HepG2 (cell line): ENCODE data around the gene SRCAP. TPM values are rescaled to one million over a fixed set of nuclear protein-coding genes. Genes with fewer than 3 reads are reported as not detected.

ENCODE experiments used
- CHD4 ChIP-seq: fragments of 200-600 bp; sonication (generic); IDR thresholded peaks from 2 replicates; pipeline ENCODE4 v1.7.0; 2017; ENCODE audit warnings: mild to moderate bottlenecking, low read length, borderline replicate concordance
- KMT2A ChIP-seq: sonication (generic); formaldehyde crosslinking; IDR thresholded peaks from 2 replicates; pipeline ENCODE4 v1.4.0; 2020; ENCODE audit warnings: missing genetic modification reagents
- NCOA5 ChIP-seq: sonication (generic); formaldehyde crosslinking; IDR thresholded peaks from 2 replicates; pipeline ENCODE4 v1.4.0; 2020; ENCODE audit warnings: missing genetic modification reagents
- NR1H2 ChIP-seq: sonication (generic); formaldehyde crosslinking; IDR thresholded peaks from 2 replicates; pipeline ENCODE4 v1.8.1; 2022; ENCODE audit warnings: low read depth, missing genetic modification reagents, borderline replicate concordance
- RAD21 ChIP-seq: fragments of 450-650 bp; formaldehyde crosslinking; IDR thresholded peaks from 2 replicates; pipeline ENCODE4 v1.5.0; 2020; ENCODE audit warnings: mild to moderate bottlenecking
- REXO4 ChIP-seq: sonication (generic); formaldehyde crosslinking; IDR thresholded peaks from 2 replicates; pipeline ENCODE4 v1.8.0; 2022; ENCODE audit warnings: missing genetic modification reagents, mild to moderate bottlenecking, borderline replicate concordance
- ZFP90 ChIP-seq: sonication (generic); formaldehyde crosslinking; IDR thresholded peaks from 2 replicates; pipeline ENCODE4 v1.8.0; 2022; ENCODE audit warnings: missing genetic modification reagents, mild to moderate bottlenecking, inconsistent platforms, borderline replicate concordance
- ZKSCAN1 ChIP-seq: fragments of 150-350 bp; IDR thresholded peaks from 2 replicates; pipeline ENCODE4 v1.6.1; 2014; ENCODE audit warnings: low read length
- ZNF354B ChIP-seq: sonication (generic); formaldehyde crosslinking; IDR thresholded peaks from 2 replicates; pipeline ENCODE4 v1.8.0; 2022; ENCODE audit warnings: mild to moderate bottlenecking, missing genetic modification reagents
- ZNF570 ChIP-seq: sonication (generic); formaldehyde crosslinking; IDR thresholded peaks from 2 replicates; pipeline ENCODE4 v1.4.0; 2020; ENCODE audit warnings: mild to moderate bottlenecking, missing genetic modification reagents, borderline replicate concordance
- polyA plus RNA-seq, 8 experiments: library from polyadenylated mRNA; depleted of rRNA in 3 of 8; stranded (reverse) in 7 of 8; unstranded in 1 of 8; fragments of >200 nt; fragmentation: Illumina TruSeq in 4 of 8; extraction: Trizol in 4 of 8; gene quantifications; 2 replicates each; pipeline versions ENCODE4 v1.2.1 to v1.2.3, GENCODE V29; 2011 to 2016; ENCODE audit warnings: low read depth in 4 of 8, missing spikeins in 1 of 8, mixed read lengths in 1 of 8; ENCODE audit not compliant: insufficient read depth in 1 of 8
- total RNA-seq, 5 experiments: library from RNA; depleted of rRNA; stranded (reverse); fragments of >200 nt; fragmentation: Illumina TruSeq; extraction: Trizol; gene quantifications; 2 replicates each; pipeline ENCODE4 v1.2.3, GENCODE V29; 2016; ENCODE audit warnings: low read depth in 1 of 5
- TF ChIP-seq, protein P1 (sequence below): fragments of 450-650 bp; IDR thresholded peaks from 2 replicates; pipeline ENCODE4 v1.6.1; 2017; ENCODE audit warnings: mild to moderate bottlenecking
- TF ChIP-seq, protein P2 (sequence below), 2 experiments: sonication (generic) in 1 of 2; formaldehyde crosslinking in 1 of 2; IDR thresholded peaks; 2 replicates each; pipeline versions ENCODE4 v1.5.1 to v1.6.1; 2011 to 2020; ENCODE audit warnings: borderline replicate concordance in 1 of 2, low read depth in 1 of 2, low read length in 1 of 2, mild to moderate bottlenecking in 1 of 2, missing genetic modification reagents in 1 of 2, moderate library complexity in 1 of 2
- TF ChIP-seq, protein P3 (sequence below): sonication (generic); formaldehyde crosslinking; IDR thresholded peaks from 2 replicates; pipeline ENCODE4 v1.8.0; 2022; ENCODE audit warnings: missing genetic modification reagents, mild to moderate bottlenecking, inconsistent platforms, borderline replicate concordance
- TF ChIP-seq, protein P4 (sequence below): sonication (generic); formaldehyde crosslinking; IDR thresholded peaks from 2 replicates; pipeline ENCODE4 v1.4.0; 2020; ENCODE audit warnings: missing genetic modification reagents, borderline replicate concordance
- TF ChIP-seq, protein P5 (sequence below): sonication (generic); formaldehyde crosslinking; IDR thresholded peaks from 2 replicates; pipeline ENCODE4 v1.5.0; 2020; ENCODE audit warnings: missing genetic modification reagents, mild to moderate bottlenecking, borderline replicate concordance
- TF ChIP-seq, protein P6 (sequence below): sonication (generic); formaldehyde crosslinking; IDR thresholded peaks from 2 replicates; pipeline ENCODE4 v1.5.1; 2020; ENCODE audit warnings: missing genetic modification reagents, mild to moderate bottlenecking, borderline replicate concordance

Gene SRCAP
- total and polyA plus RNA-seq, 2 of the 13 experiments (the other 11 are each of a cell fraction or from before 2014, with no cell fraction given), result 4.9 to 9.0 TPM

DNA sequence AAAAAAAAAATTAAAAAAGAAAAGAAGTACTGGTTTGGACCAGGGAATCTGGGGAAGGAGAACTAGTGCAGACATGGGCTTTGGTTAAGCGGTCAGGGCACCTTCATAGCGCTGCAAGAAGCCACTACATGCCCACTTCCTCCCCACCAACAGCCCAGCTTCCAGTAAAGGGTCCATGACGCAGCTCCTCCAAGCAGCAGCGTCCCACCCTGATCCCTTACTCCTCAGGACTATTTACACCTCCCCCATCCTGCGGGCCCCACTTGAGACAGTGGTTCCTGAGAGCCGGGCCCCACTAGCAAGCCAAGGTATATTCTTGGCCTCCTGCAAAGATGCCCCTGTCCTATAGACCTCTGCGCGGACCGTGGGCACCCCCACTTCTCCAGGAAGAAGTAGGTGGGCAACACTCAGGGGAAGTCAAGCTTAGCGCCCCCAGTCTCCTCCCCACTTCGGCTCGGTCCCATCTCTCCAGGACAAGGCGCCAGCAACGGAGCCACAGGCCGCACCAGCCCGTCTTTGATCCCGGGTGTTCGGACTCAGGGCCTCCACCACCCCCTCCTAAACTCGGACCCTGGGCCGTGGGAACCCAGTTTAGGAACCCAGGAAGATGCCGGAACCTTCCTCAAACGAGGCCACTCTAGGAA is 49.1 kb upstream of the SRCAP start (continued):
- TF ChIP-seq, protein P1, sequence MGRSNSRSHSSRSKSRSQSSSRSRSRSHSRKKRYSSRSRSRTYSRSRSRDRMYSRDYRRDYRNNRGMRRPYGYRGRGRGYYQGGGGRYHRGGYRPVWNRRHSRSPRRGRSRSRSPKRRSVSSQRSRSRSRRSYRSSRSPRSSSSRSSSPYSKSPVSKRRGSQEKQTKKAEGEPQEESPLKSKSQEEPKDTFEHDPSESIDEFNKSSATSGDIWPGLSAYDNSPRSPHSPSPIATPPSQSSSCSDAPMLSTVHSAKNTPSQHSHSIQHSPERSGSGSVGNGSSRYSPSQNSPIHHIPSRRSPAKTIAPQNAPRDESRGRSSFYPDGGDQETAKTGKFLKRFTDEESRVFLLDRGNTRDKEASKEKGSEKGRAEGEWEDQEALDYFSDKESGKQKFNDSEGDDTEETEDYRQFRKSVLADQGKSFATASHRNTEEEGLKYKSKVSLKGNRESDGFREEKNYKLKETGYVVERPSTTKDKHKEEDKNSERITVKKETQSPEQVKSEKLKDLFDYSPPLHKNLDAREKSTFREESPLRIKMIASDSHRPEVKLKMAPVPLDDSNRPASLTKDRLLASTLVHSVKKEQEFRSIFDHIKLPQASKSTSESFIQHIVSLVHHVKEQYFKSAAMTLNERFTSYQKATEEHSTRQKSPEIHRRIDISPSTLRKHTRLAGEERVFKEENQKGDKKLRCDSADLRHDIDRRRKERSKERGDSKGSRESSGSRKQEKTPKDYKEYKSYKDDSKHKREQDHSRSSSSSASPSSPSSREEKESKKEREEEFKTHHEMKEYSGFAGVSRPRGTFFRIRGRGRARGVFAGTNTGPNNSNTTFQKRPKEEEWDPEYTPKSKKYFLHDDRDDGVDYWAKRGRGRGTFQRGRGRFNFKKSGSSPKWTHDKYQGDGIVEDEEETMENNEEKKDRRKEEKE, result no peak
- TF ChIP-seq ZNF354B, result no peak
- no peak for TF ChIP-seq CHD4
- TF ChIP-seq NR1H2 (CRISPR knock-in tag), result no peak
- TF ChIP-seq ZNF570, result no peak
- TF ChIP-seq, protein P2, sequence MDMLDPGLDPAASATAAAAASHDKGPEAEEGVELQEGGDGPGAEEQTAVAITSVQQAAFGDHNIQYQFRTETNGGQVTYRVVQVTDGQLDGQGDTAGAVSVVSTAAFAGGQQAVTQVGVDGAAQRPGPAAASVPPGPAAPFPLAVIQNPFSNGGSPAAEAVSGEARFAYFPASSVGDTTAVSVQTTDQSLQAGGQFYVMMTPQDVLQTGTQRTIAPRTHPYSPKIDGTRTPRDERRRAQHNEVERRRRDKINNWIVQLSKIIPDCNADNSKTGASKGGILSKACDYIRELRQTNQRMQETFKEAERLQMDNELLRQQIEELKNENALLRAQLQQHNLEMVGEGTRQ (IDR thresholded peaks at IDR 0.05; ENCODE audit: low read depth, low read length), result no peak
- TF ChIP-seq, protein P2 (CRISPR knock-in tag; IDR thresholded peaks at IDR 0.05; ENCODE audit: borderline replicate concordance), result no peak
- peak; percentile 49; the same call in 1 of the 2 replicates for TF ChIP-seq ZFP90 (CRISPR knock-in tag)
- no peak for TF ChIP-seq ZKSCAN1
- TF ChIP-seq, protein P3, sequence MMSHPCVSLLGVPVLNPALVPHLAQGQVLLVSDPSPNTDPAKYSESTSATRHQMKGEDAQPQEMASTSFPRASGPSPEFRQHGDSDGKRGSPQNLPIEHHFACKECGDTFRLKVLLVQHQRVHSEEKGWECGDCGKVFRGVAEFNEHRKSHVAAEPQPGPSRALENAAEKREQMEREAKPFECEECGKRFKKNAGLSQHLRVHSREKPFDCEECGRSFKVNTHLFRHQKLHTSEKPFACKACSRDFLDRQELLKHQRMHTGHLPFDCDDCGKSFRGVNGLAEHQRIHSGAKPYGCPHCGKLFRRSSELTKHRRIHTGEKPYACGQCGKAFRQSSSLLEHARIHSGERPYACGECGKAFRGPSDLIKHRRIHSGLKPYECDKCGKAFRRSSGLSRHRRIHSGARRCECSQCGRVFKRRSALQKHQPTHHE (CRISPR knock-in tag), result no peak
- TF ChIP-seq, protein P4, sequence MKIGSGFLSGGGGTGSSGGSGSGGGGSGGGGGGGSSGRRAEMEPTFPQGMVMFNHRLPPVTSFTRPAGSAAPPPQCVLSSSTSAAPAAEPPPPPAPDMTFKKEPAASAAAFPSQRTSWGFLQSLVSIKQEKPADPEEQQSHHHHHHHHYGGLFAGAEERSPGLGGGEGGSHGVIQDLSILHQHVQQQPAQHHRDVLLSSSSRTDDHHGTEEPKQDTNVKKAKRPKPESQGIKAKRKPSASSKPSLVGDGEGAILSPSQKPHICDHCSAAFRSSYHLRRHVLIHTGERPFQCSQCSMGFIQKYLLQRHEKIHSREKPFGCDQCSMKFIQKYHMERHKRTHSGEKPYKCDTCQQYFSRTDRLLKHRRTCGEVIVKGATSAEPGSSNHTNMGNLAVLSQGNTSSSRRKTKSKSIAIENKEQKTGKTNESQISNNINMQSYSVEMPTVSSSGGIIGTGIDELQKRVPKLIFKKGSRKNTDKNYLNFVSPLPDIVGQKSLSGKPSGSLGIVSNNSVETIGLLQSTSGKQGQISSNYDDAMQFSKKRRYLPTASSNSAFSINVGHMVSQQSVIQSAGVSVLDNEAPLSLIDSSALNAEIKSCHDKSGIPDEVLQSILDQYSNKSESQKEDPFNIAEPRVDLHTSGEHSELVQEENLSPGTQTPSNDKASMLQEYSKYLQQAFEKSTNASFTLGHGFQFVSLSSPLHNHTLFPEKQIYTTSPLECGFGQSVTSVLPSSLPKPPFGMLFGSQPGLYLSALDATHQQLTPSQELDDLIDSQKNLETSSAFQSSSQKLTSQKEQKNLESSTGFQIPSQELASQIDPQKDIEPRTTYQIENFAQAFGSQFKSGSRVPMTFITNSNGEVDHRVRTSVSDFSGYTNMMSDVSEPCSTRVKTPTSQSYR (CRISPR knock-in tag), result no peak
- no peak for TF ChIP-seq REXO4 (CRISPR knock-in tag)
- no peak for TF ChIP-seq NCOA5 (CRISPR knock-in tag)
- TF ChIP-seq, protein P5, sequence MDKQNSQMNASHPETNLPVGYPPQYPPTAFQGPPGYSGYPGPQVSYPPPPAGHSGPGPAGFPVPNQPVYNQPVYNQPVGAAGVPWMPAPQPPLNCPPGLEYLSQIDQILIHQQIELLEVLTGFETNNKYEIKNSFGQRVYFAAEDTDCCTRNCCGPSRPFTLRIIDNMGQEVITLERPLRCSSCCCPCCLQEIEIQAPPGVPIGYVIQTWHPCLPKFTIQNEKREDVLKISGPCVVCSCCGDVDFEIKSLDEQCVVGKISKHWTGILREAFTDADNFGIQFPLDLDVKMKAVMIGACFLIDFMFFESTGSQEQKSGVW (CRISPR knock-in tag), result no peak
- TF ChIP-seq RAD21 (CRISPR knock-in tag), result no peak
- TF ChIP-seq, protein P6, sequence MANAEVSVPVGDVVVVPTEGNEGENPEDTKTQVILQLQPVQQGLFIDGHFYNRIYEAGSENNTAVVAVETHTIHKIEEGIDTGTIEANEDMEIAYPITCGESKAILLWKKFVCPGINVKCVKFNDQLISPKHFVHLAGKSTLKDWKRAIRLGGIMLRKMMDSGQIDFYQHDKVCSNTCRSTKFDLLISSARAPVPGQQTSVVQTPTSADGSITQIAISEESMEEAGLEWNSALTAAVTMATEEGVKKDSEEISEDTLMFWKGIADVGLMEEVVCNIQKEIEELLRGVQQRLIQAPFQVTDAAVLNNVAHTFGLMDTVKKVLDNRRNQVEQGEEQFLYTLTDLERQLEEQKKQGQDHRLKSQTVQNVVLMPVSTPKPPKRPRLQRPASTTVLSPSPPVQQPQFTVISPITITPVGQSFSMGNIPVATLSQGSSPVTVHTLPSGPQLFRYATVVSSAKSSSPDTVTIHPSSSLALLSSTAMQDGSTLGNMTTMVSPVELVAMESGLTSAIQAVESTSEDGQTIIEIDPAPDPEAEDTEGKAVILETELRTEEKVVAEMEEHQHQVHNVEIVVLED (CRISPR knock-in tag), result no peak
- no peak for TF ChIP-seq KMT2A (CRISPR knock-in tag)
